Measurements from ENCODE around the gene CYP3A7.

Gene CYP3A7

DNA sequence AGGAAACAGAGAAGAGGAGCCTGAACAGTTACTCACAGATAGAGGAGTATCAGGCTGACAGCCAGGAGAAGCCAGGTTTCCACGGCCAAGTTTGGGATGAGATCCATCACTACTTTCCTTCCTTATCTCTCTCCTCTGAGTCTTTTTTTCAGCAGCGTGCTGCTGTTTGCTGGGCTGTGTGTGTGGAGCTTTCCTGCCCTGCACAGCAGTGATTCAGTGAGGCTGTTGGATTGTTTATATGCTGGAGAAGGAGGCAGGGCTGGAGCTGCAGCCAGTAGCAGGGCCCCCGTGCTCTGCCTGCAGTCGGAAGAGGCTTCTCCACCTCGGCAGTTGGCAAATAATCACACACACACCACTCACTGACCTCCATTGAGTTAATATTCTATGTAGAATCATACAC lies at the start of gene CYP3A7:
Gene CYP3A7, minus strand, starts transcription at position 210 of the 400 bp plus-strand sequence. Its CDS starts 103 bp downstream, at position 107.
- no peak for TF ChIP-seq GATA3 (IDR thresholded peaks at IDR 0.05; ENCODE audit: low read depth, low read length)
- TF ChIP-seq GATA2 (IDR thresholded peaks at IDR 0.05; ENCODE audit: low read depth, low read length), result no peak

DNA sequence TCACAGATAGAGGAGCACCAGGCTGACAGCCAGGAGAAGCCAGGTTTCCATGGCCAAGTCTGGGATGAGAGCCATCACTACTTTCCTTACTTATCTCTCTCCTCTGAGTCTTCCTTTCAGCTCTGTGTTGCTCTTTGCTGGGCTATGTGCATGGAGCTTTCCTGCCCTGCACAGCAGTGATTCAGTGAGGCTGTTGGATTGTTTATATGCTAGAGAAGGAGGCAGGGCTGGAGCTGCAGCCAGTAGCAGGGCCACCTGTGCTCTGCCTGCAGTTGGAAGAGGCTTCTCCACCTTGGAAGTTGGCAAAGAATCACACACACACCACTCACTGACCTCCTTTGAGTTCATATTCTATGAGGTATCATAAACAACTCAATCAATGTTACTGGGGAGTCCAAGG lies 49.0 kb upstream of the CYP3A7 start, which contains the start of gene CYP3A4:
Gene CYP3A4, minus strand, starts transcription at position 178 of the 400 bp plus-strand sequence. Its CDS starts 103 bp downstream, at position 75.
- TF ChIP-seq GATA2 (IDR thresholded peaks at IDR 0.05; ENCODE audit: low read depth, low read length), result no peak

DNA sequence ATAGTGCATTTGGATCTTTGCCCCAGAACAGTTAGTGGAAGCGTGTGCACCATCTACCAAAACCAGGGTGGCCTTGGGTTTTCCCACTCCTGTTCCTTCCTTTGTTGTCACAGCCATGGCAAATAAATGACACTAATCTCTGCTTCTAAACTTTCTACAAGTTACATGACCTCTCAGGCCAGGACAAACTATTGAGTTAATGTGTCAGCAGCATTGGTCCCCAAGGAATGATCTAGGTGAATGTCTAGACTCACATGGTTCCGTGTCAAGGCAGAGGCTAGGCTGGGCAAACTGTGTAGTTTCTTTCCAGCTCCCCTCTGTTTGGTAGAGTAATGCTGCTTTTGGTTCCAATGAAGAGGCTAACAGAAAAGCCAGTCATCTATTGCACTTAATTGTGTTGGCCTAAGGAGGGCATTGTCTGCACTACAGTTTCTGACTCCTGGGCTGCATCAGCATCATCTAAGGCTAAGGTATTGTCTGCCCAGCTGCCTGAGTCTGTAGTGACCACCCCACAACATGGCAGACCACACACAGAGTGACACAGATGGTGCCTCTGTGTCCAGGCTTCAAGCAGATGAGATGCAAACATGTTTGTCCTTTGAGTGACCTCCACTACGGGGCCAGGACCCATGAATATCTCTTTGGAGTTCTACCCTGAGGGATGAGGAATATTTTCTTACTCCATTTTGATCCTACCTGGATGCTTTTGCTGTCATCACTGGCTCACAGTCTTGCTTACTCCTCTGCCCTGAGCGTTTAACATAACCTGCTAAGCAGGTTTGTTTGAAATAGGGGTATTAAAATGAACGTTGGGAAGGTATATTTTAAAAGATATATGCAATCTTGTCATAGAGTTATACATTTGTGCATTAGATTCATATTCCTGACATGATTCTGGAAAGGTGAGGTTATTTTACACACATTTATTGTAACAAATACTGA lies 47.3 kb upstream of the CYP3A7 start:
- TF ChIP-seq GATA2 (IDR thresholded peaks at IDR 0.05; ENCODE audit: low read depth, low read length) (no peak), GATA3 (IDR thresholded peaks at IDR 0.05; ENCODE audit: low read depth, low read length) (no peak)

DNA sequence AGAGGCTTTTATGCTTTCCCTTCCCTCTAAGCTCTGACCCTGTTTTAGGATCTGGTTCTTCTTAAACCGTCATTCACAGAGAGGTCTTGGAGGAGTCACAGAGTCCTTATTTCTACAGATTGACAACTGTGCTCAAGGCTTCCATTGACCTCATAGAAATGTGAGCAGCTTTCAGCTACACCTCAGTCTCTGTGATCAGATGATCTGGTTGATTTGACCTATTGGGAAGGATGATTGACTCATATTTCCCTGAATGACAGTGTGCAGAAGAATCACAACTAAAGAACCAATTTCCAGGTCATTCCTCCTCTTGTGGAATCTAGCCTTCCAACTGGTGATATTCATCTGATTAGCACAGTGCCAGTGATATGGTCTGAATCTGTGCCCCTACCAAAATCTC lies 45.6 kb upstream of the CYP3A7 start:
- TF ChIP-seq GATA3 (IDR thresholded peaks at IDR 0.05; ENCODE audit: low read depth, low read length) (no peak), GATA2 (IDR thresholded peaks at IDR 0.05; ENCODE audit: low read depth, low read length) (no peak)

DNA sequence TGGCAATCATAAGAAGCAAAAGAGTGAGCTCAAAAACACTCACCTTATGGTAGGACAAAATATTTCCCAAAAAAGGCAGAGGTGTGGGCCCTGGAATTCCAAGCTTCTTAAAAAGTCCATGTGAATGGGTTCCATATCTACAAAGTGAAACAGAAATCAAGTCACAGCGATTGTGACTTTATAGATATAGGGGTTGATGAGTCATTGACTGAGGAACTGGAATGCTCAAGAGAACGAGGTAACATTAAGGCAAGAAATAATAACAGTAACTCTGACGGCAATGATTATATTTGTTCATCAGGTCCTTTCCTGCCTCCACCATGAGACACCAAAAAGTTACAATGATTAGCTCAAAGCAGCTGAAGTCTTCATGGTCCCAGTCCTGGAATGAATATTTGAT lies 45.0 kb upstream of the CYP3A7 start:
- no peak for TF ChIP-seq GATA2 (IDR thresholded peaks at IDR 0.05; ENCODE audit: low read depth, low read length)
- no peak for TF ChIP-seq GATA3 (IDR thresholded peaks at IDR 0.05; ENCODE audit: low read depth, low read length)

DNA sequence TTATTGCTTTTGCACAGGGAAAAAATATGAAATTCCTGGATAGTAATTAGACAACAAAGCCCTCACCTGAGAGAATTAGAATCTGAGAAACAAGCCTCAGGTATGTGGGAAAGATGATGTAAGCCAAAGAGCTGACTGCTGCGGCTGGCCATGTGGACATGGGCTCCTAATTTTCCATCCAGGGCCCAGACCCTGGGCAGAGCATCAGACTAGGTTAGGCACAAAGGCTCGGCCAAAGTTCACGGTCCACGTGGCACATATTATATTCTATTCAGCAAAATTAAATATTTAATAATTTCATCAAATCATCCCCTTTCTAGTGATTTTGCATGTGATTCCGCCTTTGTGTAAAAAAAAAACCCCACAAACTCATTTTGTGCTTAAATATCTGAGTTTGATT lies 43.9 kb upstream of the CYP3A7 start:
- TF ChIP-seq GATA2 (IDR thresholded peaks at IDR 0.05; ENCODE audit: low read depth, low read length) (no peak), GATA3 (IDR thresholded peaks at IDR 0.05; ENCODE audit: low read depth, low read length) (no peak)

DNA sequence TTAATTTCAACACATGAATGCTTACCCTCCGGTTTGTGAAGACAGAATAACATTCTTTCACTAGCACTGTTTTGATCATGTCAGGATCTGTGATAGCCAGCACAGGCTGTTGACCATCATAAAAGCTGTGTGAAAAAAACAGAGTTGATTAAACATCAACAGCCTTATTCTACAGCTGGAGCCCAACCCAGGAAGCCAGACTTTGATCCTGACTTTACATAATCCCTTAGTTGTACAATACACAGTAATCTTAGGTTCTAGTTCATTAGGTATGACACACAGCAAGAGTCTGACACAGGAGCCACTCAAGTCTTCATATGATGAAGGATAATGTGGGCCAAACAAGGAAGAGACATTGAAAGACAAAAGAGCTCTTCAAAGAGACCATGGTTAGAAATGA lies 37.6 kb upstream of the CYP3A7 start:
- no peak for TF ChIP-seq GATA3 (IDR thresholded peaks at IDR 0.05; ENCODE audit: low read depth, low read length)
- TF ChIP-seq GATA2 (IDR thresholded peaks at IDR 0.05; ENCODE audit: low read depth, low read length), result no peak

DNA sequence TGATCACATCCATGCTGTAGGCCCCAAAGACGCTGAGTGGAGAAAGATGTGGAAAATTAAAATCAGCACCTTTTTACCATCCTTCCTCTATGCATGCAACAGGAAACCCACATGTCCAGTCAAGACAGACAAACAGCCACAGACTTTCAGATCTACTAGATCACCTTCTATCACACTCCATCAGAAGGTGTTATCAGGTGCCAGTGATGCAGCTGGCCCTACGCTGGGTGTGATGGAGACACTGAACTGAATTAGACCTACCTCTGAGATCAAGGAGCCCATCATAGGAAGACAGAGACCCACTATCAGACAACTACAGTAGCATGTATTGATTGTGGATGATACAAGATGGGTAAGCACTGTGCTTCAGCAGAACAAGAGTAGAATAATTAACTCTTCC lies 33.5 kb upstream of the CYP3A7 start:
- TF ChIP-seq GATA3 (IDR thresholded peaks at IDR 0.05; ENCODE audit: low read depth, low read length) (no peak), GATA2 (IDR thresholded peaks at IDR 0.05; ENCODE audit: low read depth, low read length) (no peak)

DNA sequence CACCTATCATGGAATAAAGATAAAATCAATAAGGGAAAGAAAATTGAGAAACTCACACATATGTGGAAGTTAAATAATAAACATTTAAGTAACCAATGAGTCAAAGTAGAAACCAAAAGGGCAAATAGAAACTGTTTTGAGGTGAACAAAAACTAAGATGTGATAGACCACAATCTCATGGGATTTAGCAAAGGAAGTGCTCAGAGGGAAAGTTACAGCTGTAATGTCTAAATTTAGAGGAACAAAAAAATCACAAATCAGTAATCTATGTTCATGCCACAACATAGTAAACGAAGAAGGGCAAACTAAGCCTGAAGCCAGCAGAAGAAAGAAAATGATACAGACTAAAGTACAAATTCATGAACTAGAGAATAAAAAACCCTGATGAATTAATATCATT lies 32.7 kb upstream of the CYP3A7 start:
- no peak for TF ChIP-seq GATA2 (IDR thresholded peaks at IDR 0.05; ENCODE audit: low read depth, low read length)
- no peak for TF ChIP-seq GATA3 (IDR thresholded peaks at IDR 0.05; ENCODE audit: low read depth, low read length)

DNA sequence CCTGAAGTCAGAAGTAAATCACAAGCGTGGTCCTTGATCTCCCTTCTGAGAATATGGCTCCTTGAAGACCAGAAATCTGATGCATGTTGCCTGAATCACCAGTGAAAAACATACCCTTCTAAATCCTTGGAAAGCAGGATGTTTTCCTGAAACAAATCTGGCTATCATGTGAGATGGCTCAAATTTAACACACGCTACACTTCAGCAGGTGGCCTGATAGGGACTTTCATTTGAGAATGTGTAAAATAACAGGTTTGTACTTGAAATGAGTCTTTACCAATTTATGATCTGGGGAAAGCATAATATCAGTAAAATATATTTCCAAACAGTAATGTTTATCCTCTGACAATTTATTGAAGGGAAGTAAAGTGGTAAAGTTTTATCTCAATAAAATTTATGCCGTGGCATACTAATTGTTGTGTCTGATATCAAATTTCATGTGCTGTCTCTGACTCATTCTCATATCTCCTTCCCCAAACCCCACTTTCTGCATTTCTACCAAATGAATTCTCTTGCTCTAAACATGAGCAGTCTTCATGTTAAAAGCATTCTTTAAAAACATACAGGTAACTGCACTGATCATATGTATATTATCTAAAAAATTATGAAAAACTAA lies 31.6 kb upstream of the CYP3A7 start:
- TF ChIP-seq GATA2 (IDR thresholded peaks at IDR 0.05; ENCODE audit: low read depth, low read length) (no peak), GATA3 (IDR thresholded peaks at IDR 0.05; ENCODE audit: low read depth, low read length) (no peak)

DNA sequence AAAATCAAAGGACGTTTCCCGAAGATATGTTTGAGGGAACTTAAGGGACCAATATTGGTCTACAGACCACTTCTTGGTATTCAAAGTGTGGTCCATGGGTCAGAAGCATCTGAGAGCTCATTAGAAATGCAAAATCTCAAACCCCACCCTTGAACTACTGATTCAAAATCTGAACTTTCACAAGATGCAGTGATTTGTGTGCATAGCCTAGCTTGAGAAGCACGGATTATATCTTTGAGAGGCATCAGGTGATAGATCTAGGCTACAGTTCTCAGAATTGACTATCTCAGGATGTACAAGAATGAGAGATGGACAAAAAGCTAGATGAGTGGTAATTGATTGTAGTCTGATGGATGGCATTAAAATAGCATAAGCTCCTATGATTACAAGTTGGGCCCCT lies 29.5 kb upstream of the CYP3A7 start:
- TF ChIP-seq GATA3 (IDR thresholded peaks at IDR 0.05; ENCODE audit: low read depth, low read length), result no peak
- TF ChIP-seq GATA2 (IDR thresholded peaks at IDR 0.05; ENCODE audit: low read depth, low read length), result no peak

DNA sequence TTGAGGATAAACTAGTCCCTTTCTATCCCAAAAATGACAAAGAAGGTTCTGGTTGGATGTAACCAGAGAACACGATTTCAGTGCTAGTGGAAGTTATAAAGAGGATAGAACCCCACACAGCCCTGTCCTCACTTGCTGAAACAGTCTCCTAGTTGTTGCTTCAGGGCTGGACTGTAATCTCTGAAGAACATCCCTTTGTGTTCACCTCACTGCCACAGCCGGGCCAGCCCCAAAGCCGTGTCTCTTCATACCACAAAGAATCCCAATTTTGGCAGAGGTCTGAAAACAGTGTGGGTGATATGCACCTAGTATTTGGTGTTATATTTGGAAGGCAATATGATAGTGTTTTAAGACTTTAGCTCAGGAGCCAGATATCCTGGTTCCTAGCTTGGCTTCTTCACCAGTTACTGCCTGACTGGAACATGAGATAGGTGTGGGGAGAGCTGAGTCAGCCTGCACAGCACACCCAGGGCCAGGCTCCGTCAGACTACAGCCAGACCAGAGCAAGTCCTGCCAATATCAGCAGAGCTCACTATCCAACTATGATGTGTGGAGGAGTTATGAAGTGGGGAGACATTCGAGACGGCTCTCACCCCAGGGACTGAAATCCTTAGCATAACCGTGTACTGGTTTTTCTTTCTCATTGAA lies 27.8 kb upstream of the CYP3A7 start:
- TF ChIP-seq GATA2 (IDR thresholded peaks at IDR 0.05; ENCODE audit: low read depth, low read length), result no peak
- no peak for TF ChIP-seq GATA3 (IDR thresholded peaks at IDR 0.05; ENCODE audit: low read depth, low read length)

DNA sequence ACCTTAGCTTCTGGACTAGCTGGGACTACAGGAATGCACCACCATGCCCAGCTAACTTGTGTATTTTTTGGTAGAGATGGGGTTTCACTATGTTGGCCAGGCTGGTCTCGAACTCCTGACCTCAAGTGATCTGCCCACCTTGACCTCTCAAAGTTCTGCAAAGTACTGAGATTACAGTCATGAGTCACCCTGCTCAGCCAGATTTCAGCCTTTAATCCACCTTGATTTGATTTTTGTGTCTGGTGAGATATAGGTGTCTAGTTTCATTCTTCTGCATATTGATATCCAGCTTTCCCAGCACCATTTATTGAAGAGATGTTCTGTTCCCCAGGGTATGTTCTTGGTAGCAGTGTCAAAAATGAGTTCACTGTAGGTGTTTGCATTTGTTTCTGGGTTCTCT lies 20.1 kb upstream of the CYP3A7 start:
- TF ChIP-seq GATA3 (IDR thresholded peaks at IDR 0.05; ENCODE audit: low read depth, low read length), result no peak
- no peak for TF ChIP-seq GATA2 (IDR thresholded peaks at IDR 0.05; ENCODE audit: low read depth, low read length)

DNA sequence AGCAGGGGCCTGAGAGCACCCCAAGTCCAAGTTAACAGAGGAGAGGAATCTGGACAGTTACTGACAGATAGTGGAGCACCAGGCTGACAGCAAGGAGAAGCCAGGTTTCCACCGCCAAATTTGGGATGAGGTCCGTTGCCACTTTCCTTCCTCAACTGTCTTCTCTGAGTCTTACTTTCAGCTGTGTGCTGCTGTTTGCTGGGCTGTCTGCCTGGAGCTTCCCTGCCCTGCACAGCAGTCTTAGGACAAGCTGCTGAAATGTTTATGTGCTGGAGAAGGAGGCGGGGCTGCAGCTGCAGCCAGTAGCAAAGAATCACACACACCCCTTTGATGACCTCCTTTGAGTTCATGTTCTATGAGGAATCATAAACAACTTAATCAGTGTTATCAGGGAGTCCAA lies 17.4 kb upstream of the CYP3A7 start:
- no peak for TF ChIP-seq GATA3 (IDR thresholded peaks at IDR 0.05; ENCODE audit: low read depth, low read length)
